ENCODE measurements around the gene MUC6. TPM values are rescaled to one million over a fixed set of nuclear protein-coding genes. Genes with fewer than 3 reads are reported as not detected.

MUC6 gene
- total and polyA plus RNA-seq, 2 donors (not counting 3 experiments of a cell fraction or from before 2014, with no cell fraction given) = not detected

- no TSS peak for BruUV-seq (replicated peaks)
- POLR2A ChIA-PET = interaction anchor here (0.7 kb wide), 1 partner anchor 16 kb away, joined by 4 read pairs; no protein-coding TSS in a partner anchor
- no peak overlapping the region for H3K4me3 ChIP-seq (replicated peaks in 1 of 3; ENCODE audit: insufficient read depth in 1 of 3, low read depth in 1 of 3, low read length in 3 of 3)
Measured at GRCh38 chr11:987671-988070, 48.8 kb downstream of the MUC6 start.

More at GRCh38 chr11:987671-988070, 48.8 kb downstream of the MUC6 start:
- no peak for TF ChIP-seq POLR2A (IDR thresholded peaks at IDR 0.05; ENCODE audit: low read depth, low read length)
- TF ChIP-seq JUN (IDR thresholded peaks at IDR 0.05; ENCODE audit: borderline replicate concordance, insufficient read depth, insufficient read length, low read depth) = no peak
- TF ChIP-seq GATA2 (IDR thresholded peaks at IDR 0.05; ENCODE audit: insufficient read depth, insufficient read length, low read depth, low read length) = no peak
- no peak for TF ChIP-seq EZH2 (IDR thresholded peaks at IDR 0.05; ENCODE audit: borderline replicate concordance, low read depth, low read length, severe bottlenecking)
- TF ChIP-seq MAX (IDR thresholded peaks at IDR 0.05; ENCODE audit: insufficient read depth, insufficient read length) = no peak
- TF ChIP-seq POLR2AphosphoS5 (IDR thresholded peaks at IDR 0.05; ENCODE audit: insufficient read depth, low read depth, low read length) = no peak
- no peak for TF ChIP-seq MYC (IDR thresholded peaks at IDR 0.05; ENCODE audit: low read depth, low read length)
- TF ChIP-seq CTCF (IDR thresholded peaks at IDR 0.05; ENCODE audit: extremely low read depth in 1 of 2, insufficient read depth in 1 of 2, low read depth in 1 of 2, low read length in 2 of 2) = no peak
- TF ChIP-seq FOS (IDR thresholded peaks at IDR 0.05; ENCODE audit: borderline replicate concordance, insufficient read depth, low read length) = no peak
- Histone ChIP-seq H4K20me1 (replicated peaks; ENCODE audit: control insufficient read depth, extremely low read depth, insufficient read depth, low read length) (no peaks in the 10 kb centered on the region), H3K4me1 (ENCODE audit: control insufficient read depth, extremely low read depth, insufficient read depth, low read length) (no peaks in the 10 kb centered on the region), H3K4me2 (ENCODE audit: insufficient read depth, low read length) (no peak overlapping the region), H3K27ac (ENCODE audit: insufficient read depth, low read depth, low read length) (no peak overlapping the region), H2AFZ (ENCODE audit: low read depth, low read length) (no peak overlapping the region), H3K79me2 (ENCODE audit: control insufficient read depth, insufficient read depth, low read length) (peaks cover 2% of the 10 kb centered on the region), H3K27me3 (ENCODE audit: control insufficient read depth in 2 of 2, insufficient read depth in 2 of 2, low read length in 2 of 2) (no peaks in the 10 kb centered on the region), H3K9me1 (replicated peaks; ENCODE audit: control insufficient read depth, extremely low read depth, insufficient read depth, low read length) (no peaks in the 10 kb centered on the region), H3K9ac (replicated peaks; ENCODE audit: extremely low read depth, insufficient read depth, low read length) (no peak overlapping the region), H3K9me3 (replicated peaks; ENCODE audit: control insufficient read depth, insufficient read depth, low read length) (no peaks in the 10 kb centered on the region), H3K36me3 (ENCODE audit: control insufficient read depth in 2 of 2, extremely low read depth in 1 of 2, insufficient read depth in 2 of 2, low read length in 2 of 2) (peaks cover 14 to 60% of the 10 kb centered on the region in 2 experiments)
- intact Hi-C loops (cut with micrococcal nuclease) = no loop called here
- DNase-seq (ENCODE audit: low read depth, low spot score) (no peak), FAIRE-seq (no peak)
- CTCF ChIA-PET = no interaction called here
- dilution Hi-C loops (cut with MboI; ENCODE audit: extremely low pct_ligation_motif_present, low sequenced_read_pairs) = no loop called here
